BJ (cell line): ENCODE data around the gene PAN2. TPM values are rescaled to one million over a fixed set of nuclear protein-coding genes. Genes with fewer than 3 reads are reported as not detected.
"Not testable (repeated sequence)": the region's sequence is repeated elsewhere in the genome, so short reads cannot be mapped to it uniquely, and the experiment has no call there.

ENCODE experiments used
- CTCF ChIA-PET: fragments of 350-600 bp; formaldehyde crosslinking; extraction: SDS; loops from one replicate; lab custom pipeline; 2021; ENCODE audit warnings: antibody characterized with exemption, inconsistent platforms; lab: Yijun Ruan, JAX
- POLR2A ChIA-PET: fragments of 300-600 bp; sonication (Branson Sonifier 250); formaldehyde crosslinking; extraction: SDS; loops from one replicate; lab custom pipeline; 2021; ENCODE audit warnings: antibody characterized with exemption; lab: Charles Lee
- DNase-seq: peaks from one replicate; pipeline ENCODE4 v3.0.0-alpha.2; 2011; ENCODE audit warnings: low read depth
- H3K27me3 ChIP-seq: 2 replicates; pipeline ENCODE4 v1.6.0; 2011; ENCODE audit warnings: low read length; ENCODE audit not compliant: control insufficient read depth, insufficient read depth
- H3K36me3 ChIP-seq: 2 replicates; pipeline ENCODE4 v1.5.1; 2011; ENCODE audit warnings: low read length; ENCODE audit not compliant: control insufficient read depth, insufficient read depth
- H3K4me3 ChIP-seq: 2 replicates; pipeline ENCODE4 v1.5.1; 2011; ENCODE audit warnings: low read depth, mild to moderate bottlenecking, control low read depth, low read length
- CTCF ChIP-seq: IDR thresholded peaks from 2 replicates; pipeline ENCODE4 v1.5.1; 2011; ENCODE audit warnings: low read depth, mild to moderate bottlenecking, control low read depth, inconsistent platforms, low read length, moderate library complexity; ENCODE audit not compliant: insufficient read depth
- polyA plus RNA-seq: library from polyadenylated mRNA; depleted of rRNA; stranded (reverse); fragments of >200 nt; gene quantifications from 2 replicates; pipeline ENCODE4 v1.2.3, GENCODE V29; 2011

Gene PAN2
- polyA plus RNA-seq, 1 experiment = 32.3 TPM

- Histone ChIP-seq H3K4me3 (no peak overlapping the region), H3K27me3 (no peaks in the 10 kb centered on the region), H3K36me3 (peaks cover 11% of the 10 kb centered on the region)
- POLR2A ChIA-PET = no interaction called here
- TF ChIP-seq CTCF = no peak
- CTCF ChIA-PET = no interaction called here
- DNase-seq = no peak
These were observed 51.8 kb downstream of the PAN2 start for GRCh38 chr12:56282030-56282429.

GRCh38 chr12:56280849-56281248 lies 53.0 kb downstream of the PAN2 start:
- ChIA-PET CTCF (interaction anchor here (1.0 kb wide), 1 partner anchor 22 kb away, joined by 3 read pairs; no protein-coding TSS in a partner anchor), POLR2A (no interaction called here)
- TF ChIP-seq CTCF = no peak
- H3K27me3 ChIP-seq = no peaks in the 10 kb centered on the region
- H3K4me3 ChIP-seq = no peak overlapping the region
- DNase-seq = no peak
- peaks cover 9% of the 10 kb centered on the region for H3K36me3 ChIP-seq

- H3K36me3 ChIP-seq = peaks cover 12% of the 10 kb centered on the region
- CTCF ChIA-PET = interaction anchor here (1.0 to 1.1 kb wide), 3 partner anchors 8 to 89 kb away, joined by 3 read pairs; partner anchors contain the start of gene SMARCC2
These were observed 54.9 kb downstream of the PAN2 start for GRCh38 chr12:56278905-56279304.

DNA sequence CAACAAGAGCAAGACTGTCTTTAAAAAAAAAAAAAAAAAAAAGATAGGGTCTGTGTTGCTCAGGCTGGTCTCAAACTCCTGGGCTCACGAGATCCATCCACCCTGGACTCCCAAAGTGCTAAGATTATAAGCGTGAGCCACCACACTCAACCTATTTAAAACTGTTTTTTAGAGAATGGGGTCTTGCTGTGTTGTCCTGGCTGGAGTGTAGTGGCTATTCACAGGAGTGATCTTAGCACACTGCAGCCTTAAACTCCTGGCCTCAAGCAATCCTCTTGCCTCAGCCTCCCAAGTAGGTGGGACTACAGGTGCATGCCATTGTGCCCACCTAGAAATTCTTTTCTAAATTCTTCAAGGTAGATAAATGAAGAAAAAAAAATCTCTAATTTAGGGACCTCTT lies 59.5 kb downstream of the PAN2 start:
- H3K4me3 ChIP-seq = no peak overlapping the region
- no peak for TF ChIP-seq CTCF
- POLR2A ChIA-PET = no interaction called here
- CTCF ChIA-PET = interaction anchor here (0.8 kb wide), 1 partner anchor 52 kb away, joined by 3 read pairs; no protein-coding TSS in a partner anchor
- peaks cover 12% of the 10 kb centered on the region for H3K36me3 ChIP-seq
- no peak for DNase-seq
- H3K27me3 ChIP-seq = no peaks in the 10 kb centered on the region

More at GRCh38 chr12:56278905-56279304, 54.9 kb downstream of the PAN2 start:
- no peak for TF ChIP-seq CTCF
- Histone ChIP-seq H3K4me3 (no peak overlapping the region), H3K27me3 (no peaks in the 10 kb centered on the region)
- POLR2A ChIA-PET = no interaction called here
- DNase-seq = no peak

- H3K4me3 ChIP-seq, POLR2A ChIA-PET, DNase-seq, H3K27me3 ChIP-seq: not testable (repeated sequence)
- CTCF ChIA-PET = interaction anchor here (0.9 to 1.7 kb wide), 2 partner anchors 14 to 80 kb away, joined by 3 to 6 read pairs; partner anchors contain the start of gene ANKRD52
- H3K36me3 ChIP-seq = peaks cover 11% of the 10 kb centered on the region
These were observed 61.3 kb downstream of the PAN2 start for GRCh38 chr12:56272468-56272867.

DNA sequence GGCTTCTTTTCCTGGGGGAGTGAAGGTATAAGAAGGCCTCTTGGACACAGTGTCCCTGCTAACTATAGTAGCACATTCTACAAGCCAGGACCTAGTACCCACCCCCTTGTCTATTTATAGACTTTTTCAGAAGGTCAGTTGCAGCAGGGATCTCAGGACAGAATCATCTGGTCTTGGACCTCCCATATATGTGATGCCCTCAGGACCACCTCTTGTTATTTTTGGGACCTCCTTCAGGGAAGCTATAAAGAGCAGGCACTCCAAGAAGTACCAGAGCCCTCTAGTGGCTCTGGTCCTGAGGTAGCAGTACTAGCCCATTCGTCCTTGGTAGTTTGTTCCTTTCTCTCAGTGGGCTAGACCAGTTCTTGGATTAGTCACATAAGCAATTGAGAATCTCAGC lies 62.8 kb downstream of the PAN2 start:
- peak; percentile 68 for TF ChIP-seq CTCF
- Histone ChIP-seq H3K36me3 (peaks cover 11% of the 10 kb centered on the region), H3K4me3 (no peak overlapping the region), H3K27me3 (no peaks in the 10 kb centered on the region)
- ChIA-PET CTCF (interaction anchor here (1.0 to 3.6 kb wide), 6 partner anchors 8 to 225 kb away, joined by 3 to 13 read pairs (median 4); partner anchors contain the start of genes RNF41 and SMARCC2), POLR2A (no interaction called here)
- DNase-seq = no peak
